ENCODE data around the gene VAC14.

Gene VAC14

DNA sequence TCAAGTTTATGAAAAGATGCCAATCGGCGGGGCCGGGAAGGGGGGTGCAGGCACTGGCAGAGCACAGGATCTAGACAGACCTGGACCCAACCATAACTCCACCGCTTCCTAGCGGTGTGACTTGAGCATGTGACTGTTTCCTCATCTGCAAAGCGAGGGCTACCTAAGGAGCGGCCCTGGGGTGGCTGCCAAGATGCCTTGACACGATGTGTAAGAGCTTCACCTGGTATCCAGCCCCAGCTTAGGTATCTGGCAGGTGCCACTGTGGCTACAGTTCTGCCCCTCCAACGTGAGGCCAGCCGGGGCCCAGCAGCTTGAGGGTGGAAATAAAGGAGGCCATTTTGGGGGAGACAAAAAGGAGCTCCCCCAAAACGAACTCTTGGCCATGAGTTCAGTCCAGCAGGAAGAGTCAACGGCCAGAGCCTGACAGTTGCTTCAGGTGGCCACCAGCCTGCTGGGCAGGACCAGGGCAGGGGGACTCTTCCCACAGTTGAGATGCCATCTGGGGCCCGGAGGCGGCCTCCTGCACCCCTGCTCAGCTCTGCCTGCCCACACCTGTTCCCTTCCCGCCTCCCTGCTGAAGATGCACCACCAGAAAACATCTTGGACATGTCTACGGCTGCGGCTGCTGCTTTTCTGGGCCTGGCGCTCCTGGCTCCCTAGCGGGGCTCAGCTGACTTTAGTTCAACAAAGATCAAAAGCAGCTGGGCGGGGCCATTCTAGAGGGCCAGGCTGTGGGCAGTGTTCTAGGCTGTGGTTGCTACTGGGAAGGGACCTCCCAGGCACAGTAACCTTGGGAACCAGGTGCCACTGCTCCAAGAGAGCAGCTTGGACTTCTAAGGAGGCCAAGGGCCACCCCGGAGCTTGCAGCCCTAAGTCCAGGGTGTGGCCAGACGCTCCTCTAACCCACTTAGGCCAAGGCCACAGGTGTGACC is 111.7 kb downstream of the VAC14 start:
- no peak for DNase-seq

- no peak for DNase-seq
These were observed 112.7 kb downstream of the VAC14 start for GRCh38 chr16:70688246-70688742.

GRCh38 chr16:70687671-70688245 is 113.2 kb downstream of the VAC14 start:
- DNase-seq: no peak

DNA sequence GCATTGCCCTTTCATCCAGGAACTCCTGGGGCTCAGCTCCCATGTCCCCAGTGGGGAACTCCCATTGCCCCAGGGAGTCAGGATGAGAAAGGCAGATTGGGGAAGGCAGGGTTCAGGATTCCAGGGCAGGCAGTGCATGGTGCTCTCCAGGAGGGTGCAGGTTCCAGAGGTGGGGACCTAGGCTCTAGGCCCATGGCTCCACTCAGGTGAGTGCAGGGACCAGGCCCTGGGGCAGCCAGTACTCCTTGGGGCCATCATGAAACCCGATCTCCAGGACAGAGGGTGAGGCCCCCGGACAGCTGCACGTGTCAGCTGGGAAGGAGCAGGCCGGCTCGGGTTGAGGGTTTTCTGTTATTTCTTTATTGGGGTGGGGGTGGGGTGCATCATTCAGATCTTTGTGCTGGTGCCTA is 113.9 kb downstream of the VAC14 start:
- no peak for DNase-seq

DNA sequence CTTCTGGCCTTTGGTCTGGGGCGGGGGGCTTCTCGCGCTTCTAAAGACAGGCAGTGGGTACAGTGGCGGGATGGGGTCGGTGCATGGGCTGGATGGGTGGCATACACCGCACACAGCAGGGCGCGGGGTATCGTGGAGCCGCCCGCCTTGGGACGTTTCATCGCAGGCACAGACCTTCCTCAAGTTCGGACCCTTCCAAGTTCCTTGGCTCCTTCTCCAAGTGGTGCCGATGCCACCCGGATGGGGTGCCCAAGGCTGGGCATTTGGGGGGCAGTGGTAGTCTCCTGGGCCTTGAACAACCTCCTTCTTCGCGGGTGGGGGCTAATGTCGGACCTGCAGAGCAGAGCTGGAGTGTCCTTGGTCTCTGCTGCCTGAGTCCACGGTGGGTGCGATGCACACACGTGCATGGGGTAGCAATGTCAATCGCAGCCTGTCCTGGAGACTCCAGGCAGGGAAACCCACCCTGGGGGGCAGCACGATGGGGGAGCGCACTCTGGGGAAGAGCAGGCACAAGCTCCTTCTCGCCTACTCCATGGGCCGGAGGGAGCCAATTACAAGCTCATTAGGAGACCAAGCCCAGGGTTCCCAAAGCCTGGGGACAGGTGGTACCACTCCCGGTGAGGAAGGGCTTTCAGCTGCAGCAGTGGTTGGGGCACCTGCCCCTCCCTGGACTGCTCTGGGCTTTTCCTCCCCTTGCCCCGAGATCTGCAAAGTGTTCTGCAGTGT is 114.4 kb downstream of the VAC14 start:
- no peak for DNase-seq

GRCh38 chr16:70685938-70686375 is 115.0 kb downstream of the VAC14 start, which contains the start of gene MTSS2:
MTSS2 (minus strand) TSS chr16:70686053; CDS start chr16:70685791, 262 bp downstream.
- DNase-seq: peak in 1 of 2 experiments; percentile 20

- DNase-seq: no peak
These were observed 115.7 kb downstream of the VAC14 start for GRCh38 chr16:70685061-70685937.

DNA sequence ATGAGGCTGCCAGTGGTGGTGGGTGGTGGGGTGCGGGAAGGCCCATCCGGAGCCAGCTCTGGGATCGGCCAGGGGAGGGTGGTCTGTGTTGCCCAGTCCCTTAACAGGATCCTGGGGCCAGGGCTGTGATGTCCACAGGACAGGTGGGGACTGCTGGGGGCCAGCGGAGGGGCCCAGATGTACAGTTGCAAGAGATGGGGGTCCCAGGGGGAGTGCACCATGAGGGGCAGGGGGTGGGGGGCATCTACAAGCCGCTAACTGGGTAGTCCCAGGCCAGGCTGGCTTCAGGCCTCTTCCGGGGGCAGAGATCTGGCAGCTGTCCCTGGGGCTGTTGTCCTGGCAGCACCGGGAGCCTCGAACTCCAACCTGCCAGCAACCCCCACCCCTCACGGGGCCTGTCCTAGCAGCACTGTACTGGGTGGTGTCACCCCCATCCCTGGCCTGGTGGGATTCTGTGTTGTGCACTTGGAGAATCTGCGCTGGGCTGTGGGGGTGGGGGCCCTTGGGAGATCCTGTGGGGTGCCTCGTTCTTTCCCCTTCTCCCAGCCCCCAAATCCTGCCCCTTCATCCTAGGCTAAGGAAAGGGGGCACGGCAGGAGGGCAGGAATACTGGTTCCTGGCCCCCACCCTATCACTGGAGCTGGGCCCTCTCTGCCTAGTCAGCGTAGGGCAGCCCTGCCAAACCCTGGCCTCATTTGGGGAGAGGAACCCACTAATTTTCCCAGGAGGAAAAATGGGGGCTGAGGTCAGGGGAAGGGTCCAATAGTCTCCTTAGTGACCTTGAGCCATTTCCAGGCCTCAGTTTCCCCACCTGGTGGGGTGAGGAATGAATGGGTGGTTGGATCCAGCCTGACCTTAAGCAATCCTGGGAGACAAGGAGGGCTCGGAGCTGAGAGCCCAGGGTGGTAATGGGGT is 116.6 kb downstream of the VAC14 start:
- DNase-seq: no peak

DNA sequence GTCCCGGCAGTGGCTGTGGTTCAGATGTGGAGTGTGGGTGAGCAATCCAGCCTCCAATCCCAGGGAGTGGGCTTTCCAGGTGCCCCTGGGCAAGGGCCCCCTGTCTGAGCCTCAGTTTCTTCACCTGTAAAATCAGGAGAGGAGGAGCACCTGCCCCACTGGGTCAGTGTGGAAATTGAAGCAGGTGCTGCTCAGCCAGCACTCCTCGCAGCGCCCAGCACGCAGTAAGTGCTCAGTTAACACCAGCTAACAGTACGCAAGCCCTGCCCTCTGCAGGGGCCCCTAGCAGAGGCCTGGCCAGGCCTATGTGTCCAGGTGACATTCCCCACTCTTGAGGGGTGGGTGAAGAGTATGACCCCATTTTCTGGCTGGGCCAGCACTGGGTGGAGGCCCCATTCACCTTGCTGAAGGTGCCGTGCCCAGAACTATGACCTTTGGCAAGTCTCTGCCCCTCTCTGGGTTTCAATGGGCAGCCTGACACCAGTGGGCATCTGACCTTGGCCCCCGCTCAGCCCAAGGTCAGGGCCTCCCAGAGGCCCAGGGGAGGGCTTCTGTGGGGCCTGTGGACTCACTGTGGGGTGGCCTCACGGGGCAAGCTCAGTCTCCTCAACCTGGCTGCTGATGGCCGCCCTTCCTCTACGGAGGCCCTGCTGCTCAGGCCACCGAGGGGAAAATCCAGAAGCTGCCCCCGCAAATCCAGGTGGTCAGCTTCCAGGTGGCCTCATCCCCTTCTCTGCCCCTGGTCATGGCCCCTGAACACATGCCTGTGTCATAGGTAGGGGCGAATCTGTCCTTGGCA is 117.6 kb downstream of the VAC14 start:
- DNase-seq: no peak

DNA sequence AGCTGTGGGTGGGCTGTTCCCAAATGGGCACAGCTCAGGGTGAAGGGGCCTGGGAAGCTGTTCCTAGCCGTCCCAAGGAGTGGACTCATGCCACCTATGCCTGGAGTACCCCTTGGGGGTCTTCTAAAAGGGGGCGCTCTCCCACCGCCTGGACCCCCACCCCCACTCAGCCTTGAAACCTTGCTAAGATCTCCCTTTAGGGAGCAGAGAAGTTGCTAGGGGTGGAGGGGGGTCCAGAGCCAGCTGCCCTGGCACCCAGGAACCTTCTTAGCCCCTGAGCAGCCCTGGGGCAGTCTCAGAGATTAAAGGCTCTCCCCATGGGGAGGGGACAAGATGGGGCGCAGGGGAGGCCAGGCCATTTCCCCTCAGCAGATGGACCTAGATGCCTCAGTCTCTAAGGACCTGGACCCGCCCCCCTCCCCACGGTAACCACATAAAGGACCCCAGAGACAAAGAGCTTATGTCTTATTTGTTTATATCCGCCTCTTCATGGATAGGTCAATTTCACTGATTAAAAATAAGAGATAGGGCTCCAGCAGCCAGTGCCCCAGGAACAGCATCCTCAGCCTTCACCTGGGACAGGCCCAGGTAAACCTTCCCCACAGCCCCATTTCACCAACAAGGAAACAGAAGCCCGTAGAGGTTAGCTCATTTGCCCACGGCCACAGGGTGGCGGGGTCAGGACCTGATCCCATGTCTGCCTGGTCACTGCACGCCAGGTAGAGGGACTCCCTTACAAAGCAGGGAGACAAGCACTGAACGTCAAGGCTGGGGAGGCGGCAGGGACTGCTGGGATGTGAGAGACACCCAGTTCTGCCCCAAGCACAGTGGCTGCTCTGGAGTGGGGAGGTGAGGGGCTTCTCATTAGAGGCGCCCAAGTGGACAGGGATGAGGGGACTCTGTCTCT is 118.5 kb downstream of the VAC14 start:
- DNase-seq: no peak

DNA sequence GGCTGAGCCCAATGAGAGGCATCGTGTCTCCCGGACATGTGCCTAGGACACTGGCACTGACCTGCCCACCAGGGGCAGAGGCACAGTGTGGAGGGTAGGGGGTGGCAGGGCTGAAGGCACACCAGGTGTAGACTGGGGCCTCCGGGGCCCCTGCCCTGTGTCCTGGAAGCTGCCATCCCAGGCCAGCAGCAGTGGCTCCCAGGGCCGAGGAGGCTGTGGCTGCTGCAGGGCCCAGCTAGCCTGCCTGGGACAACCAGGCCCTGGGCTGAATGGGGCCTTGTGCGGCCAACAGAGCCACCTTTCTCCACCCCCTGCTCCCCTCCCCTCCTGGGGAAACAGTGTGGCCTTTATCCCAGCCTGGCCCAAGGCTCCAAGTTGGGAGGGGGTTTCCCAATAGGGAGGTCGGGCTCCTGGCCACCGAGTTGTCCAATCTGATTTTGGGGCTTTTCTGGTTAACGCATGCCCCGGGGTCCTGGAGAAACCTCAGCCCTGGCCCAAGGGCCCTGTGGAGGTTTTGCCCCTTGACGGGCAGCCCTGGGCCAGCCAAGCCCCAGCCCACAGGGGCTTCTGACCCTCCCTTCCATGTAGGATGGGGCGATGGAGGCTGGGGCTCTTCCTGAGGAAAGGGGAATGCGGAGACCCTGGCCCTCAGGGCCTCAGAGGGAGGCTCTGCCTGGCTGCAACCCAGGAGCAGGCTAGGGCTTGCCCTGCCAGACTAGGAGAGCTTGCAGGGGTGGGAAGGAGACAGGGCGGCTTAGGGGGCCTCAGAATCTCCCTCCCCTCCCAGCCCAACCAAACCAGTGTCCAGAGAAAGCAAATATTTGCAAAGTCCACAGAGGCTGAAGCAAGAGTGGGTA is 119.3 kb downstream of the VAC14 start:
- DNase-seq: no peak

- DNase-seq: no peak
These were observed 120.2 kb downstream of the VAC14 start for GRCh38 chr16:70680495-70681381.

DNA sequence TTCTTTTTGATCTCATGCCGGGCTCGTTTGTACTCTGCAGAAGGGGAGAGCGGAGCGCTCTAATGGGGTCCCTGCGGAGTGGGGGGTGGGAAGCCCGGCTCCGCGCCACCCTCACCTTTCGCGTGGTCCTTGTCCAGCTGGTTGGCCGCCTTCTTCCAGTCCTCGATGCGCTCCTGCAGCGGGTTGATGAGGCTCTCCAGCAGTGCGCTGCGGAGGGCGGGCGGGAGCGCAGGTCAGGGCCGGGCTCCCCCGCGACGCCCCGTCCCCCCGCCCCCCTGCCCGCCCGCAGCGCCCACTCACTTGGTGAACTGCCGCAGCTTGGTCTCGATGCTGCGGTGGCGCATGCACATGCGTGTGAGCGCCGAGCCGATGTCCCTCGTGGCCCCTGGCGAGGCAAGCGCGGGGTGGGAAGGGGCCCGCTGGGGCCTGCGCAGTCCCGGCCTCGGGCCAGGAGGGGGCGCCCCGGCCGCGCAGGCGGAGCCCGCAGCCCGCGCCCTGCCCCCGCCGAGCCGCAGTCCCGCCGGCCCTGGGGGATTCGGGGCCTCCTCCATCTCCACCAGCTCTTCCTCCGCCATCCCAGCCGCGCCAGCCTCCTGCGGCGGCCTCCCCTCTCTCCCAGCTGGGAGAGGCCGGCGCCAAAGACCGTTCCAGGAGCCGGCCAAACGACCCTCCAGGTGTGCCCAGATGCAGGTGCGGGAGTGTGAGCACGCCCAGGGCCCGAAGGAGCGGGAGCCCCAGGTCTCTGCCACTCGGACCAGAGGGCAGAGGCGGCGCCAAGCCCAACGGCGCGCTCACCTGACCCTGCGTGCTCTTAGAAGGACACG is 121.1 kb downstream of the VAC14 start:
- DNase-seq: no peak

DNA sequence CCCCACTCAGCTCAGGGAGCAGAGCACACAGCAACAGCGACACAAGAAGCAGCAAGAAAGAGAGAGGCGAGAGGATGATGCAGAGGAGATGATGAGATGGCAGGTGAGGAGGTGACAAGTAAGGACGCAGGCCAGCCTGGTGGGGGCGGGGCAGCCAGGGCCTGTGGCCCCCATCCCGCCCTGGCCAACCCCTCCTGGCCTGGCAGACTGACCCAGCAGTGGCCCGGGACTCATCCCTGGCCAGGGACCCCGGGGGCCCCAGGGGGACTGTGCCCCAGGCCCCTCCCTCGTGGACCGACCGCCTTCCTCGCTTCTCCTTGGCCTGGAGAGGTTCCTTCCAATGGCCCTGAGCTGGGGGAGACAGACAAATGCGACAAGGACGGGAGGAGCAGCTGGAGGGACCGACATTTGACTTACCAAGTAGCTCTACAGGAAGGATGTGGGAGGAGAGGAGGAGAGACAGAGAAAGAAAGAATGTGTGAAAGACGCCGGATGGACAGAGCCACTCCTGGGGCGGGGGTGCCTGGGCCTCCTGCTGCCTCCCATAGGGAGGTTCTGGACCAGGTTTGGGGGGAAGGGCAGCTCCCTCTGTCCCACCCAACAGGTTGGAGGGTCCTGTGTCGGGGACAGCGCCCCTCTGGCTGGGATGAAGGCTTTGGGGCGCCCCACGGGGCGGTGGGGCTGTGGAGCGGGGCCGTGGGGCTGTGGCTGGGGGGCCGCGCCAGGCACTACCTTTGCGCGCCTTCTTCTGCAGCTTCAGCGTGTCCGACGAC is 121.9 kb downstream of the VAC14 start:
- DNase-seq: no peak

Data from SW 1271 (cell line).